Activated naive CD4-positive, alpha-beta T cell treated with anti-CD3 and anti-CD28 coated beads, Interleukin-2, amount 10 ng/mL, durations not matched to agents 5 hours and 36 hours (primary cell): ENCODE measurements around the gene NELFCD. TPM values are rescaled to one million over a fixed set of nuclear protein-coding genes. Genes with fewer than 3 reads are reported as not detected.

Experiments
- total RNA-seq, 2 experiments: library from RNA; stranded (reverse); gene quantifications; one replicate each; pipeline ENCODE4 v1.2.3, GENCODE V29; 2021

Gene NELFCD
- total RNA-seq, result 10 to 100 TPM; 65.1 to 65.6 TPM

GRCh38 chr20:58980711-58981627, at the start of gene NELFCD:
Gene NELFCD (plus strand): TSS chr20:58981256. CDS start chr20:58981310, 54 bp downstream.

GRCh38 chr20:59006864-59007664, 26.0 kb downstream of the NELFCD start, which contains the start of gene CTSZ:
Gene CTSZ (minus strand): TSS chr20:59007254. CDS start chr20:59007128, 126 bp downstream.

GRCh38 chr20:59019217-59019616, 38.2 kb downstream of the NELFCD start, which contains the start of gene TUBB1:
Gene TUBB1 (plus strand): TSS chr20:59019429. CDS start chr20:59019523, 94 bp downstream.

GRCh38 chr20:59032023-59032712, 51.1 kb downstream of the NELFCD start, which contains the start of gene ATP5F1E:
Gene ATP5F1E (minus strand): TSS chr20:59032335. CDS start chr20:59032251, 84 bp downstream.

GRCh38 chr20:59042151-59042795, 61.2 kb downstream of the NELFCD start, which contains the start of gene PRELID3B:
Gene PRELID3B (minus strand): TSS chr20:59042786. CDS start chr20:59042730, 56 bp downstream.

Other genes with a start within 250 kb of the NELFCD start
- gene GNAS-AS1, start 130.4 kb upstream of the NELFCD start, total RNA-seq, result 1 to 10 TPM in 1 of 2 experiments, under 1 TPM in 1; 0.89 to 1.7 TPM
- 100 to 1,000 TPM; 955 to 964 TPM for gene GNAS, start 128.5 kb upstream of the NELFCD start, total RNA-seq
- 10 to 100 TPM; 43.6 to 48.9 TPM for gene CTSZ, start 26.0 kb downstream of the NELFCD start, total RNA-seq
- gene TUBB1, start 38.2 kb downstream of the NELFCD start, total RNA-seq, result not detected
- gene ATP5F1E, start 51.1 kb downstream of the NELFCD start, total RNA-seq, result 100 to 1,000 TPM; 102 to 110 TPM
- gene PRELID3B, start 61.5 kb downstream of the NELFCD start, total RNA-seq, result 10 to 100 TPM; 64.2 to 72.3 TPM
- gene ZNF831, start 182.6 kb downstream of the NELFCD start, total RNA-seq, result 10 to 100 TPM in 1 of 2 experiments, 1 to 10 TPM in 1; 9.7 to 10.8 TPM